ENCODE results near the gene METRN. TPM values are rescaled to one million over a fixed set of nuclear protein-coding genes. Genes with fewer than 3 reads are reported as not detected.
"Not testable (repeated sequence)": the region's sequence is repeated elsewhere in the genome, so short reads cannot be mapped to it uniquely, and the experiment has no call there.

METRN gene
- total and polyA plus RNA-seq, 2 donors = 21.9 to 24.2 TPM

GRCh38 chr16:710500-711075 lies 4.3 kb upstream of the METRN start:
- Histone ChIP-seq H3K36me3 (ENCODE audit: control insufficient read depth in 2 of 2, insufficient read depth in 2 of 2, low read length in 1 of 2) (no peaks in the 10 kb centered on the region), H3K9me3 (ENCODE audit: control insufficient read depth in 2 of 2, insufficient read depth in 1 of 2, low read length in 1 of 2) (no peaks in the 10 kb centered on the region), H3K27me3 (ENCODE audit: control insufficient read depth in 2 of 2, insufficient read depth in 1 of 2, low read length in 1 of 2) (peaks cover 26 to 81% of the 10 kb centered on the region in 2 donors), H3K4me1 (ENCODE audit: control insufficient read depth in 2 of 2, insufficient read depth in 2 of 2, low read length in 2 of 2) (peaks cover 5 to 15% of the 10 kb centered on the region in 2 donors), H3K27ac (ENCODE audit: low read depth in 1 of 2, low read length in 1 of 2) (no peak overlapping the region), H3K4me3 (ENCODE audit: low read length in 2 of 2) (no peak overlapping the region)
- DNase-seq (ENCODE audit: low read depth in 6 of 9, low spot score in 9 of 9) = no peak
- 77% methylated on average over 21 of the region's 21 CpGs for WGBS

- peaks cover 21 to 83% of the 10 kb centered on the region in 2 donors for H3K27me3 ChIP-seq (ENCODE audit: control insufficient read depth in 2 of 2, insufficient read depth in 1 of 2, low read length in 1 of 2)
- no peak for DNase-seq (ENCODE audit: low read depth in 6 of 9, low spot score in 9 of 9)
- WGBS = 85% methylated on average over 12 of the region's 12 CpGs
- H3K4me3 ChIP-seq (ENCODE audit: low read length in 2 of 2) = no peak overlapping the region
- no peaks in the 10 kb centered on the region for H3K9me3 ChIP-seq (ENCODE audit: control insufficient read depth in 2 of 2, insufficient read depth in 1 of 2, low read length in 1 of 2)
- no peaks in the 10 kb centered on the region for H3K36me3 ChIP-seq (ENCODE audit: control insufficient read depth in 2 of 2, insufficient read depth in 2 of 2, low read length in 1 of 2)
- no peak overlapping the region for H3K27ac ChIP-seq (ENCODE audit: low read depth in 1 of 2, low read length in 1 of 2)
- peaks cover 8 to 17% of the 10 kb centered on the region in 2 donors for H3K4me1 ChIP-seq (ENCODE audit: control insufficient read depth in 2 of 2, insufficient read depth in 2 of 2, low read length in 2 of 2)
Measured at GRCh38 chr16:711084-711483, 3.8 kb upstream of the METRN start.

GRCh38 chr16:711548-712320 lies 3.2 kb upstream of the METRN start:
- H3K27me3 ChIP-seq (ENCODE audit: control insufficient read depth in 2 of 2, insufficient read depth in 1 of 2, low read length in 1 of 2) = peaks cover 15 to 83% of the 10 kb centered on the region in 2 donors
- H3K36me3 ChIP-seq (ENCODE audit: control insufficient read depth in 2 of 2, insufficient read depth in 2 of 2, low read length in 1 of 2) = no peaks in the 10 kb centered on the region
- no peaks in the 10 kb centered on the region for H3K9me3 ChIP-seq (ENCODE audit: control insufficient read depth in 2 of 2, insufficient read depth in 1 of 2, low read length in 1 of 2)
- no peak overlapping the region for H3K27ac ChIP-seq (ENCODE audit: low read depth in 1 of 2, low read length in 1 of 2)
- WGBS = 14% methylated on average over 25 of the region's 25 CpGs
- H3K4me3 ChIP-seq (ENCODE audit: low read length in 2 of 2) = no peak overlapping the region
- DNase-seq (ENCODE audit: low read depth in 6 of 9, low spot score in 9 of 9) = peak in 2 of 9 donors; percentile 69 to 79
- H3K4me1 ChIP-seq (ENCODE audit: control insufficient read depth in 2 of 2, insufficient read depth in 2 of 2, low read length in 2 of 2) = peaks cover 14 to 19% of the 10 kb centered on the region in 2 donors

GRCh38 chr16:712740-713250 lies 2.1 kb upstream of the METRN start:
- WGBS = 58% methylated on average over 13 of the region's 13 CpGs
- not testable (repeated sequence) for H3K36me3 ChIP-seq (ENCODE audit: control insufficient read depth in 2 of 2, insufficient read depth in 2 of 2, low read length in 1 of 2); H3K4me3 ChIP-seq (ENCODE audit: low read length in 2 of 2); H3K27ac ChIP-seq (ENCODE audit: low read depth in 1 of 2, low read length in 1 of 2); H3K9me3 ChIP-seq (ENCODE audit: control insufficient read depth in 2 of 2, insufficient read depth in 1 of 2, low read length in 1 of 2)
- peak in 1 of 9 donors; percentile 55 for DNase-seq (ENCODE audit: low read depth in 6 of 9, low spot score in 9 of 9)
- Histone ChIP-seq H3K27me3 (ENCODE audit: control insufficient read depth in 2 of 2, insufficient read depth in 1 of 2, low read length in 1 of 2) (peaks cover 8 to 83% of the 10 kb centered on the region in 2 donors), H3K4me1 (ENCODE audit: control insufficient read depth in 2 of 2, insufficient read depth in 2 of 2, low read length in 2 of 2) (peaks cover 14 to 26% of the 10 kb centered on the region in 2 donors)

- Histone ChIP-seq H3K9me3 (ENCODE audit: control insufficient read depth in 2 of 2, insufficient read depth in 1 of 2, low read length in 1 of 2) (no peaks in the 10 kb centered on the region), H3K36me3 (ENCODE audit: control insufficient read depth in 2 of 2, insufficient read depth in 2 of 2, low read length in 1 of 2) (no peaks in the 10 kb centered on the region), H3K4me3 (ENCODE audit: low read length in 2 of 2) (no peak overlapping the region), H3K27me3 (ENCODE audit: control insufficient read depth in 2 of 2, insufficient read depth in 1 of 2, low read length in 1 of 2) (peaks cover 8 to 74% of the 10 kb centered on the region in 2 donors), H3K27ac (ENCODE audit: low read depth in 1 of 2, low read length in 1 of 2) (no peak overlapping the region), H3K4me1 (ENCODE audit: control insufficient read depth in 2 of 2, insufficient read depth in 2 of 2, low read length in 2 of 2) (peaks cover 24 to 39% of the 10 kb centered on the region in 2 donors)
- WGBS = 71% methylated on average over 11 of the region's 11 CpGs
- no peak for DNase-seq (ENCODE audit: low read depth in 6 of 9, low spot score in 9 of 9)
Measured at GRCh38 chr16:714079-714478, 839 bp upstream of the METRN start.

- peak overlapping the region in 1 of 2 donors; percentile 18 for H3K27ac ChIP-seq (ENCODE audit: low read depth in 1 of 2, low read length in 1 of 2)
- H3K4me3 ChIP-seq (ENCODE audit: low read length in 2 of 2) = peak overlapping the region; percentile 26 to 88
- H3K9me3 ChIP-seq (ENCODE audit: control insufficient read depth in 2 of 2, insufficient read depth in 1 of 2, low read length in 1 of 2) = peaks cover 0 to 1% of the 10 kb centered on the region in 2 donors
- H3K27me3 ChIP-seq (ENCODE audit: control insufficient read depth in 2 of 2, insufficient read depth in 1 of 2, low read length in 1 of 2) = peaks cover 4 to 58% of the 10 kb centered on the region in 2 donors
- WGBS = 4% methylated on average over 74 of the region's 74 CpGs
- peak in 1 of 9 donors; percentile 55 for DNase-seq (ENCODE audit: low read depth in 6 of 9, low spot score in 9 of 9)
- H3K36me3 ChIP-seq (ENCODE audit: control insufficient read depth in 2 of 2, insufficient read depth in 2 of 2, low read length in 1 of 2) = no peaks in the 10 kb centered on the region
- peaks cover 33 to 54% of the 10 kb centered on the region in 2 donors for H3K4me1 ChIP-seq (ENCODE audit: control insufficient read depth in 2 of 2, insufficient read depth in 2 of 2, low read length in 2 of 2)
Measured at GRCh38 chr16:715477-716199, 720 bp downstream of the METRN start.

- Histone ChIP-seq H3K27ac (ENCODE audit: low read depth in 1 of 2, low read length in 1 of 2) (no peak overlapping the region), H3K27me3 (ENCODE audit: control insufficient read depth in 2 of 2, insufficient read depth in 1 of 2, low read length in 1 of 2) (peaks cover 4 to 53% of the 10 kb centered on the region in 2 donors), H3K4me1 (ENCODE audit: control insufficient read depth in 2 of 2, insufficient read depth in 2 of 2, low read length in 2 of 2) (peaks cover 33 to 55% of the 10 kb centered on the region in 2 donors), H3K9me3 (ENCODE audit: control insufficient read depth in 2 of 2, insufficient read depth in 1 of 2, low read length in 1 of 2) (peaks cover 0 to 3% of the 10 kb centered on the region in 2 donors), H3K36me3 (ENCODE audit: control insufficient read depth in 2 of 2, insufficient read depth in 2 of 2, low read length in 1 of 2) (no peaks in the 10 kb centered on the region), H3K4me3 (ENCODE audit: low read length in 2 of 2) (peak overlapping the region; percentile 19 to 88)
- WGBS = 47% methylated on average over 12 of the region's 12 CpGs
- DNase-seq (ENCODE audit: low read depth in 6 of 9, low spot score in 9 of 9) = no peak
Measured at GRCh38 chr16:716200-716568, 1.3 kb downstream of the METRN start.

GRCh38 chr16:716768-717325 lies 1.9 kb downstream of the METRN start:
- no peak overlapping the region for H3K27ac ChIP-seq (ENCODE audit: low read depth in 1 of 2, low read length in 1 of 2)
- H3K9me3 ChIP-seq (ENCODE audit: control insufficient read depth in 2 of 2, insufficient read depth in 1 of 2, low read length in 1 of 2) = peaks cover 0 to 8% of the 10 kb centered on the region in 2 donors
- no peaks in the 10 kb centered on the region for H3K36me3 ChIP-seq (ENCODE audit: control insufficient read depth in 2 of 2, insufficient read depth in 2 of 2, low read length in 1 of 2)
- peaks cover 36 to 60% of the 10 kb centered on the region in 2 donors for H3K4me1 ChIP-seq (ENCODE audit: control insufficient read depth in 2 of 2, insufficient read depth in 2 of 2, low read length in 2 of 2)
- no peak for DNase-seq (ENCODE audit: low read depth in 6 of 9, low spot score in 9 of 9)
- no peak overlapping the region for H3K4me3 ChIP-seq (ENCODE audit: low read length in 2 of 2)
- WGBS = 94% methylated on average over 28 of the region's 29 CpGs
- H3K27me3 ChIP-seq (ENCODE audit: control insufficient read depth in 2 of 2, insufficient read depth in 1 of 2, low read length in 1 of 2) = peaks cover 4 to 49% of the 10 kb centered on the region in 2 donors

Data from thymus (tissue), 11 donors.